Naive B cell (primary cell): ENCODE results near the gene PICALM. TPM values are rescaled to one million over a fixed set of nuclear protein-coding genes. Genes with fewer than 3 reads are reported as not detected.

ENCODE experiments used
- ATAC-seq, 2 donors: fragments of 150-1000 bp; cut with Tn5 transposase; 2 replicates each; pipeline ENCODE4 v1.10.0; 2021; ENCODE audit warnings: low read depth in 2 of 2, mild to moderate bottlenecking in 2 of 2, moderate library complexity in 2 of 2
- DNase-seq: peaks from one replicate; pipeline ENCODE4 v3.0.0; 2022
- H3K27ac Mint-ChIP-seq, 6 donors: one replicate each; pipeline ENCODE4 v1.8.0; 2020 to 2022; ENCODE audit warnings: mild to moderate bottlenecking in 6 of 6, mixed read lengths in 6 of 6, moderate library complexity in 5 of 6, inconsistent platforms in 2 of 6
- H3K27me3 Mint-ChIP-seq, 3 donors: one replicate each; pipeline ENCODE4 v1.8.0; 2021 to 2022; ENCODE audit warnings: mixed read lengths in 3 of 3, mild to moderate bottlenecking in 1 of 3
- H3K36me3 Mint-ChIP-seq, 2 donors: one replicate each; pipeline ENCODE4 v1.8.0; 2020 to 2022; ENCODE audit warnings: mixed read lengths in 2 of 2, inconsistent platforms in 1 of 2, mild to moderate bottlenecking in 1 of 2
- H3K4me1 Mint-ChIP-seq, 3 donors: one replicate each; pipeline ENCODE4 v1.8.0; 2020 to 2022; ENCODE audit warnings: mixed read lengths in 3 of 3, inconsistent platforms in 1 of 3, mild to moderate bottlenecking in 1 of 3, moderate library complexity in 1 of 3
- H3K4me3 Mint-ChIP-seq, 8 donors: one replicate each; pipeline ENCODE4 v1.8.0; 2020 to 2022; ENCODE audit warnings: mild to moderate bottlenecking in 8 of 8, mixed read lengths in 8 of 8, moderate library complexity in 8 of 8, inconsistent platforms in 2 of 8
- H3K9me3 Mint-ChIP-seq, 7 donors: one replicate each; pipeline ENCODE4 v1.8.0; 2020 to 2022; ENCODE audit warnings: mixed read lengths in 7 of 7, mild to moderate bottlenecking in 5 of 7, inconsistent platforms in 2 of 7, moderate library complexity in 1 of 7
- polyA plus RNA-seq, 6 donors: library from polyadenylated mRNA; unstranded; fragments of 300-500 nt; fragmentation: Illumina TruSeq; gene quantifications; one replicate each; pipeline ENCODE4 v1.2.3, GENCODE V29; 2021; ENCODE audit warnings: low read depth in 6 of 6

Gene PICALM
- polyA plus RNA-seq, 6 donors from 2014 or later: 13.3 to 20.2 (median 16.9) TPM

DNA sequence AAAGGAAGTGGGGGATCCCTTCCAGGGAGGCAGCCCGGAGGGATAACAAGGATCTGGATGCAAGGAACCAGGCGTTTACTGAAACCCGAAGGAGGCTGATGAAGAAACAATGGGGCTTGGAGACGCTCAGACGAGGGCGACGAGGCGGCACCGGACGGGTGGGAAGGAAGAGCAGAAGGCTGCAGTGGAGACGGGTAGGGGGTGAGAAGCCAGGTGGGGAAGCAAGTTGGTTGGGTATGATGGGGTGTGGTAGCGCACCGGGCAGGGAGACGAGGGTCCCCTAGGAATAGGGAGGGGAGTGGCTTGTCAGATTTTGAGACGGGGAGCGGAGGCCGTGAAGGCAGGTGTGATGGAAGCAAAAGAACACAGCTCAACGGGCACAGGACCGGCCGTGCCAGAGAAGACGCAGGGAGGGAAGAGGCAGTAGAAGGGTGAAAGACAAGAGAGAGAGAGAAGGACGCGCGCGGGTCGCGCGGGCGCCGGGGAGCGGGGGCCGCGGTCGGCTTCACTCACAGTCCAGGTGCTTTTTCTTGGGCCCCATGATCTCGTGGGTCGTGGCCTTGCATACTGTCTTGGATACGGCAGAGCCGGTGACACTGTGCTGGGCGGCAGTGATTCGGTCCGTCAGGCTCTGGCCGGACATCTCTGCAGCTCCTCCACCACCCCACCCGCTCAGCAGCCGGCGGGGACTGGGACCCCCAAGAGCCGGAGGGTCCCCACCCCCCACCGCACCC is 579 bp downstream of the PICALM start:
- peaks cover 38 to 57% (median 55%) of the 10 kb centered on the region in 3 donors for H3K4me1 Mint-ChIP-seq

DNA sequence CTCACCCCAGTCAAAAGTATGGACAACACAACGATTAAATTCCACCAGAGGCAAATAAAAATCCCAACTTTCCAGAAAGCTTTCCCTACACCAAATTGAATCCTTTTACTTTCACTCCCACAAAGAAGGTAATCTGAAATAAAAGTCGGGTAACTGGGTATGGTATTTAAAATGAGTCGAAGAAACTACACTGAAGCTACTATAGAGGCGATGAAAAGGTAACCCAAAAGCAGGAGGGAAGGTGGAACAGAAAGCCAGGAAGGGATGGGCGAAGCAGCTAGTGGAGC is 1.1 kb downstream of the PICALM start:
- Mint-ChIP-seq H3K9me3 (no peaks in the 10 kb centered on the region), H3K36me3 (peaks cover 0 to 11% of the 10 kb centered on the region in 2 donors), H3K4me3 (peak overlapping the region; percentile 97 to 100 (median 98)), H3K27me3 (no peaks in the 10 kb centered on the region), H3K27ac (peak overlapping the region; percentile 95 to 99 (median 98)), H3K4me1 (peaks cover 39 to 62% (median 55%) of the 10 kb centered on the region in 3 donors)
- no peak for ATAC-seq
- no peak for DNase-seq

More for the DNA sequence above, 579 bp downstream of the PICALM start:
- Mint-ChIP-seq H3K4me3 (peak overlapping the region; percentile 97 to 100 (median 98)), H3K27me3 (no peaks in the 10 kb centered on the region), H3K27ac (peak overlapping the region; percentile 95 to 99 (median 98)), H3K9me3 (no peaks in the 10 kb centered on the region), H3K36me3 (peaks cover 0 to 11% of the 10 kb centered on the region in 2 donors)
- peak; percentile 59 for DNase-seq
- peak; percentile 32 to 34 for ATAC-seq

DNA sequence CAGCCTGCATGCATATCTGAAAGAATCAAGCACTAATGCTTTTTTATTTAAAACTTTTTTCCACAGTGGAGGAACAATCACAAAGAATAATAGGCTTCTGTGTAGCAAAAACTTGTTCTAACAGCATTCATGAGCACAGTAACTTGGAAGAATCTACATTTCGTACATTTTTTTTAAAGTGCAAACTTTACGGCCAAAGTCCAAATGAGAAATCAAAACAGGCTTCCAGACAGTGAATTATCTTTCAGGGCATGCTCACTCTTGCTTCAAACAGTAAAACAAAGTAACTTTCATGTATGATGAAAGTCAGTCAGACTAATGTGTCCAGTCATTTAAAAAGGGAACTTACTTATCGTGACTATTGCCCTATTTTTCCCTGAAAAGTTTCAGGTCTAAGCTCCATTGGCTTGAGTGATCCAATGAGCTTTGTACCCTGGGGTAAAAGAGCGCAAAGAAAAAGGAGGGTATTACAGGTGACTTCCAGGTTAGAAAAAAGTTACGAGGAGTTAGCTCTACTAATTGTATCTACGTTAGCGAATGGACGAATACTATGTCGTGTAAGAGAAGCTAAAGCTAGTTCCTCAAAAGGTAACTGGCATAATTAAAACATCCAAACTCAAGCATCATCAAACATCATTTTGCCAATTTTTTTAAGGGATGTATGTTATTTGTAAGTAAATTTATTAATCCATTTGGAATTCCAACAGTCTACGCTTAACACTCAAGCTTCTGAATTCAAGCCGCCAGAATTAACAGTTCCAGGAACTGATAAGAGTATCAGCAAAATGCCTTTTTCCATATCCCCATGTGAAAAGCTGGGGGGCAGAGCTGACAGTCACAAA is 1.7 kb downstream of the PICALM start:
- H3K27me3 Mint-ChIP-seq: no peaks in the 10 kb centered on the region
- peaks cover 0 to 11% of the 10 kb centered on the region in 2 donors for H3K36me3 Mint-ChIP-seq
- H3K27ac Mint-ChIP-seq: peak overlapping the region; percentile 95 to 99 (median 98)
- H3K4me3 Mint-ChIP-seq: peak overlapping the region; percentile 97 to 100 (median 98)
- DNase-seq: peak; percentile 29
- ATAC-seq: no peak
- peaks cover 42 to 68% (median 59%) of the 10 kb centered on the region in 3 donors for H3K4me1 Mint-ChIP-seq
- no peaks in the 10 kb centered on the region for H3K9me3 Mint-ChIP-seq

DNA sequence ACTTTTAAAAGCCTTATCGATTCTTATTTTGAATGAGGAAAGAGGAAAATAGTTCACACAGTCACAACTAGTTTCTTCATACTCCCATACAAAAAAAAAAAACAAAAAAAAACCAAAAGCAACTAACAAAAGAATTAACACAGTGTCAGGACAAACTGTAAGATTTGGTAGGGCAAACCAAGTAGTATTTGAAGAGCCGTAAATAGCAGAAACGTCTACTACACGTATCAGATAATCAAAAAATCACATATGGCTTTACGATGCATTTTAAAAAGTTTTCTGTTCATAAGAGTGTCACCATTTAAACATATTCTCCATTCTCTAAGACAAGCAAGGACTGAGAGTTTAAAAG is 2.3 kb downstream of the PICALM start:
- H3K4me3 Mint-ChIP-seq: peak overlapping the region; percentile 97 to 100 (median 98)
- peaks cover 47 to 74% (median 65%) of the 10 kb centered on the region in 3 donors for H3K4me1 Mint-ChIP-seq
- H3K27me3 Mint-ChIP-seq: no peaks in the 10 kb centered on the region
- DNase-seq: no peak
- no peak for ATAC-seq
- peak overlapping the region; percentile 27 to 99 (median 96) for H3K27ac Mint-ChIP-seq
- H3K36me3 Mint-ChIP-seq: peaks cover 3 to 11% of the 10 kb centered on the region in 2 donors
- peaks cover 0 to 4% (median 0%) of the 10 kb centered on the region in 7 donors for H3K9me3 Mint-ChIP-seq

DNA sequence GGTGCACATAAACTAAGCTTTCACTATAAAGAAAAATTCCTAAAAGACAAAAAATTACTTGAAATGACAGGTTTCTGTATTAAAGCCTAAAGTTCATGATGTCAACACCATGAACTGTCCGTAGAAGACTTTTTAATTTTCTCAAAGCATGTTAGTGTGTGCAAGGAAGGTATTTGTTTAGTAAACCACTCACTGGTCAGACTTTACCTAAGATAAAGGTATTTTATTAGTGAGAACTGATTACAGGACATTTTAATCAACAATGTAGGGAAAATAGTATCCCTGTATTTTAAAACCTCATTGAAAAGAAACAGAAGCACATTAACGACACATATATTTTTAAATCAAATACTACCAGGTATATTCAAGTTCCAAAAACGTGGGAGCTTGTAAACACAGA is 2.9 kb downstream of the PICALM start:
- Mint-ChIP-seq H3K4me1 (peaks cover 53 to 80% (median 71%) of the 10 kb centered on the region in 3 donors), H3K4me3 (peak overlapping the region; percentile 97 to 100 (median 98)), H3K9me3 (peaks cover 0 to 4% (median 0%) of the 10 kb centered on the region in 7 donors), H3K36me3 (peaks cover 4 to 11% of the 10 kb centered on the region in 2 donors), H3K27me3 (no peaks in the 10 kb centered on the region), H3K27ac (peak overlapping the region in 4 of 6 donors; percentile 16 to 98 (median 96))
- ATAC-seq: no peak
- DNase-seq: no peak

DNA sequence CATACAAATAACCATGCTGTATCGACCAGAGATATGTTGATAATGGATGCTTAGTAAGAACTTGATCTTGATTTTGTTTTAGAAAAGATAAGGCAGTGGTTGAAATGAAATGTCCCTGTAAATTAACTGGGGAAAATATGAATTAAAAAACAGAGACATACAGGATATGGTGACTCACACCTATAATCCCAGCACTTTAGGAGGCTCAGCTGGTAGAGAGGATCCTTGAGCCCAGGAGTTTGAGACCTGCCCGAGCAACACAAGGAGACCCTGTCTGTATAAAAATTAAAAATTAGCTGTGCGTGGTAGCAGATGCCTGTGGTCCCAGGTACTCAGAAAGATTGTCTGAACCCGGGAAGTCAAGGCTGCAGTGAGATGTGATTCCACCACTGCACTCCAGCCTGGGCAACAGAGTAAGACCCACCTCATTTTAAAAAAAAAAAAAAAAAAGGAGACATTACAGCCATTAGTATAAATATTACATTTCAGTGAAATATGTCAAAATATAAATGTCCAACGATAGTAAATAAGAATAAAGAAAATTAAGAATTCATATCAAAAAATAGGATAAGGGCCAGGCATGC is 4.6 kb downstream of the PICALM start:
- DNase-seq (no peak), ATAC-seq (no peak)
- Mint-ChIP-seq H3K36me3 (peaks cover 10 to 11% of the 10 kb centered on the region in 2 donors), H3K9me3 (peaks cover 0 to 4% (median 0%) of the 10 kb centered on the region in 7 donors), H3K4me1 (peaks cover 60 to 83% (median 82%) of the 10 kb centered on the region in 3 donors), H3K4me3 (peak overlapping the region in 6 of 8 donors; percentile 26 to 80 (median 46)), H3K27me3 (no peaks in the 10 kb centered on the region), H3K27ac (peak overlapping the region in 3 of 6 donors; percentile 35 to 98 (median 43))

DNA sequence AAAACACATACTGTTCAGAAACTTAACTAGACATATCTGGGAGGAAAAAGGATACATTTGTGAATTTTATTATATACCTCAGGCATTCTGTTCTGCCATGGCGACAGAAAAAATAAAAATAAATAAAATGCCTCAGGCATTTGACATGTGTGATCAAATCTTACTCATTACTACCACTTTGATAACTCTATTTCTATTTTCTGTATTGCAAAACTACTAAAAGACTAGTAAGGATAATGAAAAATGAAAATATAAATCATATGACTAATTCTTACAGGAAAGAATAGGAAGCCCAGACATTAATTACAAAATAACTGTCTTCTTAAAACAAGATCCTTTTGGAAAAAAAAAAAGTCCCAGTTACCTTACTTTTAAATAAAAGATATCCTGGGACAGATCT is 5.3 kb downstream of the PICALM start:
- DNase-seq (no peak), ATAC-seq (no peak)
- H3K27ac Mint-ChIP-seq: peak overlapping the region in 3 of 6 donors; percentile 31 to 98 (median 43)
- H3K27me3 Mint-ChIP-seq: no peaks in the 10 kb centered on the region
- peaks cover 9 to 10% of the 10 kb centered on the region in 2 donors for H3K36me3 Mint-ChIP-seq
- peaks cover 66 to 91% (median 84%) of the 10 kb centered on the region in 3 donors for H3K4me1 Mint-ChIP-seq
- H3K4me3 Mint-ChIP-seq: peak overlapping the region in 5 of 8 donors; percentile 23 to 60 (median 36)
- H3K9me3 Mint-ChIP-seq: peaks cover 0 to 4% (median 0%) of the 10 kb centered on the region in 7 donors

DNA sequence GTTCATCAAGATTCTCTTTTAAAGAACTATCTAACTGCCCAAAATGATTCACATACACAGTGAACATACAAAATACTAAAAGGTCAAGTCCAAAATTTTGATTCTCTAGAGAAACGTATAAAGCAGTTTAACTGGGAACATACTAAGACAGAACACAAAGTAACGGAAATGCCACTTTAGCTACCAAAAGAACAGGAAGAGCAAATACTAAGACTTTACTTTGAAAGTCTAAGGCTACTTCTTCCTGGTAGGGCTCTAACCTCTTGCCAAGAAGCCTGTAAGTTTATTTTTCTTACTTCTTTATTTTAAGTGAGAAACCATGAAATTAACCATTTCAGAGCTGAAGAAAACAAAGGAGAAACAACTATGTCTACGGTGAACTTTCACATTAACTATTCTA is 6.2 kb downstream of the PICALM start:
- H3K36me3 Mint-ChIP-seq: peaks cover 1 to 10% of the 10 kb centered on the region in 2 donors
- peak overlapping the region in 5 of 6 donors; percentile 15 to 98 (median 67) for H3K27ac Mint-ChIP-seq
- DNase-seq: no peak
- H3K4me3 Mint-ChIP-seq: peak overlapping the region in 5 of 8 donors; percentile 36 to 74 (median 66)
- H3K9me3 Mint-ChIP-seq: peaks cover 0 to 4% (median 0%) of the 10 kb centered on the region in 7 donors
- peaks cover 64 to 96% (median 81%) of the 10 kb centered on the region in 3 donors for H3K4me1 Mint-ChIP-seq
- ATAC-seq: peak; percentile 45 to 47
- H3K27me3 Mint-ChIP-seq: no peaks in the 10 kb centered on the region

DNA sequence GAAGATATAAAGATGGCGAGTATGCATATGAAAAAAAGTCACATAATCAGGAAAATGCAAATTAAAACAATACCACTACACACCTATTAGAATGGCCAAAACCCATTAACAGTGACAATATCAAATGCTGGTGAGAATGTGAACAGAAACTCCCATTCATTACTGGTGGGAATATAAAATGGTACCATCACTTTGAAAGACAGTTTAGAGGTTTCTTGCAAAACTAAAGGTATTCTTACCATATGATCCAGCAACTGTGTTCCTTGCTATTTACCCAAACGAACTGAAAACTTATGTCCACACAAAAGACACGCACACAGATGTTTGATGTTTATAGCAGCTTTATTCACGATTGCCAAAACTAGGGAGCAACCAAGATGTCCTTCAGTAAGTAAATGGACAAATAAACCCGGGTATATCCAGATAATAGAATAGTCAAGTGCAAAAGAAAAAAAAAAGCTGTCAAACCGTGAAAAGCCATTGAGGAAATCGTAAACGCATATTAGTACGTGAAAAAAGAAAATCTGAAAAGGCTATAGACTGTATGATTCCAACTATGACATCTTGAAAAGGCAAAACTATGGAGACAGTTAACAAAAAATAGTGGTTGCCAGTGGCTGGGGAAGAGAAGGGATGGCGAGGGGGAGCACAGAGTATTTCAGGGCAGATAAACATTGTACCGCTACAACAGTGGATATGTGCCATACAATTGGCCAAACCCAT is 7.2 kb downstream of the PICALM start:
- Mint-ChIP-seq H3K4me3 (peak overlapping the region; percentile 0 to 65 (median 40)), H3K27ac (peak overlapping the region in 5 of 6 donors; percentile 1 to 79 (median 7)), H3K36me3 (peaks cover 5 to 18% of the 10 kb centered on the region in 2 donors), H3K27me3 (no peaks in the 10 kb centered on the region), H3K4me1 (peaks cover 61 to 96% (median 75%) of the 10 kb centered on the region in 3 donors), H3K9me3 (peaks cover 0 to 4% (median 0%) of the 10 kb centered on the region in 7 donors)
- no peak for ATAC-seq
- DNase-seq: no peak

DNA sequence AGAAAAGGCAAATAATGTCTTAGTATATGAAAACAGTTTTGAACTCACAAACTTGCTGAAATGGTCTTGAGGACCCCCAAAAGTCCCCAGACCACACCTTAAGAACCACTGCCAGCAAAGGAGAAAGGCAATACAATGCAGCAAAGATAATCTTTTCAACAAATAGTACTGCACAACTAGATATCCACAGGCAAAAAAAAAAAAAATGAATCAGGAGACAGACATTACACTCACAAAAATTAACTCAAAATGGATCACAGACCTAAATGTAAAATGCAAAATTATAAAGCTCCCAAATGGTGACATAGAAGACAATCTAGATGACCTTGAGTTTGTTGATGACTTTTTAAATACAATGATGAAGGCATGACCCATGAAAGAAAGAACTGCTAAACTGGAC is 8.3 kb downstream of the PICALM start:
- ATAC-seq: no peak
- Mint-ChIP-seq H3K4me3 (peak overlapping the region in 3 of 8 donors; percentile 36 to 74 (median 62)), H3K9me3 (peaks cover 0 to 4% (median 0%) of the 10 kb centered on the region in 7 donors), H3K27me3 (no peaks in the 10 kb centered on the region), H3K27ac (peak overlapping the region in 3 of 6 donors; percentile 47 to 93 (median 79)), H3K4me1 (peaks cover 61 to 96% (median 78%) of the 10 kb centered on the region in 3 donors), H3K36me3 (peaks cover 7 to 20% of the 10 kb centered on the region in 2 donors)
- DNase-seq: no peak

DNA sequence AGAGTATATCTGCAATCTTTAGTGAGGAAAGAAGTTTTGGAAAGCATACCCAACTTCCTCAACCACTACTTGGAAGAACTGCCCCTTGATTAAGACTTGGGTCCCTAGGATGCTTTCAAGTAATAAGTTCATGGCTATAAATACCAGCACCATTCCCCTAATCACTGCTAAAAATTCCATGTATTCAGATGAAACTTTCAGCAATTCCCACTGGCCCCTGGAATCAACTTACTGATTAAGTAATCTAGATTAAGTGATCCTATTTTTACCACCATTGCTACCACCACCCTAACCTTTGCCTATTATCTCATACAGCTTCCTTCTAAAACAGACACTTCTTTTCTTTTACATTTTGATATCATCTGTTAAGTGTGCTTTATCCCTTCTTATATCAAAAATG is 10.5 kb downstream of the PICALM start:
- no peak for ATAC-seq

DNA sequence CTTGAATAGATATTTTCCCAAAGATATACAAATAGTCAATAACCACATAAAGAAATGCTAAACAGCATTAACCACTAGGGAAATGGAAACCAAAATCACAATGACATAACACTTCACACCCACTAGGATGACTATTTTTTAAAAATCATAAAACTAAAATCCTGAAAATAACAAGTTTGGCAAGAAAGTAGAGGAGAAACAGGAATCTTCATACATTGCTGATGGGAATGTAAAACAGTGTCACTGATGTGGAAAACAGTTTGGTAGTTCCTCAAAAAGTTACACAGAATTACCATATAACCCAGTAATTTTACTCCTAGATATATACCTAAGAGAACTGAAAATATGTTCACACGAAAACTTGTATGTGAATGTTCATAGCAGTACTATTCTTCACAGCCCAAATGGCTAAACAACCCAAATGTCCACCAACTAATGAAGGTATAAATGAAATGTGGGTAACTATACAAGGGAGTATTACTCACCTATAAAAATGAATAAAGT is 12.5 kb downstream of the PICALM start:
- Mint-ChIP-seq H3K27ac (peak overlapping the region in 3 of 6 donors; percentile 36 to 61 (median 61)), H3K4me3 (peak overlapping the region in 1 of 8 donors; percentile 5), H3K36me3 (peaks cover 7 to 22% of the 10 kb centered on the region in 2 donors), H3K4me1 (peaks cover 65 to 93% (median 77%) of the 10 kb centered on the region in 3 donors), H3K9me3 (peaks cover 0 to 4% (median 0%) of the 10 kb centered on the region in 7 donors), H3K27me3 (no peaks in the 10 kb centered on the region)
- ATAC-seq: no peak
- DNase-seq: no peak

More for the DNA sequence above, 10.5 kb downstream of the PICALM start:
- no peaks in the 10 kb centered on the region for H3K27me3 Mint-ChIP-seq
- DNase-seq: no peak
- peak overlapping the region in 1 of 8 donors; percentile 3 for H3K4me3 Mint-ChIP-seq
- peak overlapping the region in 1 of 6 donors; percentile 23 for H3K27ac Mint-ChIP-seq
- H3K4me1 Mint-ChIP-seq: peaks cover 60 to 95% (median 73%) of the 10 kb centered on the region in 3 donors
- peaks cover 0 to 4% (median 0%) of the 10 kb centered on the region in 7 donors for H3K9me3 Mint-ChIP-seq
- H3K36me3 Mint-ChIP-seq: peaks cover 7 to 20% of the 10 kb centered on the region in 2 donors
